Karpas-422 (cell line): Measurements from ENCODE around the gene SUPT3H. TPM values are rescaled to one million over a fixed set of nuclear protein-coding genes. Genes with fewer than 3 reads are reported as not detected.
"Not testable (repeated sequence)": the region's sequence is repeated elsewhere in the genome, so short reads cannot be mapped to it uniquely, and the experiment has no call there.

Experiments
- DNase-seq: peaks from one replicate; pipeline ENCODE4 v3.0.0-alpha.2; 2015
- H2AFZ ChIP-seq: fragments of 200-600 bp; sonication (generic); 2 replicates; pipeline ENCODE4 v1.6.1; 2014; ENCODE audit warnings: antibody characterized with exemption, low read length, mixed read lengths
- H3K27ac ChIP-seq: fragments of 200-600 bp; sonication (generic); 2 replicates; pipeline ENCODE4 v1.5.1; 2014; ENCODE audit warnings: mild to moderate bottlenecking, low read length, moderate library complexity
- H3K27me3 ChIP-seq: fragments of 200-600 bp; sonication (generic); 2 replicates; pipeline ENCODE4 v1.6.1; 2014; ENCODE audit warnings: low read length, mixed read lengths
- H3K36me3 ChIP-seq: fragments of 200-600 bp; sonication (generic); 2 replicates; pipeline ENCODE4 v1.6.1; 2014; ENCODE audit warnings: low read length, mixed read lengths; ENCODE audit not compliant: insufficient read depth
- H3K4me1 ChIP-seq: fragments of 200-600 bp; sonication (generic); 2 replicates; pipeline ENCODE4 v1.6.1; 2014; ENCODE audit warnings: mild to moderate bottlenecking, low read length, mixed read lengths
- H3K4me2 ChIP-seq: fragments of 200-600 bp; sonication (generic); 2 replicates; pipeline ENCODE4 v1.6.1; 2014; ENCODE audit warnings: low read length, low read depth, mild to moderate bottlenecking; ENCODE audit not compliant: poor library complexity, severe bottlenecking
- H3K4me3 ChIP-seq: fragments of 200-600 bp; sonication (generic); 2 replicates; pipeline ENCODE4 v1.5.1; 2014; ENCODE audit warnings: mild to moderate bottlenecking, antibody characterized with exemption, low read length, mixed read lengths
- H3K79me2 ChIP-seq: fragments of 200-600 bp; sonication (generic); 2 replicates; pipeline ENCODE4 v1.6.1; 2014; ENCODE audit warnings: mild to moderate bottlenecking, low read length, mixed read lengths
- H3K9ac ChIP-seq: fragments of 200-600 bp; sonication (generic); 2 replicates; pipeline ENCODE4 v1.6.0; 2014; ENCODE audit warnings: low read length
- H3K9me2 ChIP-seq: fragments of 200-600 bp; sonication (generic), shearing (Covaris generic); replicated peaks from 2 replicates; pipeline ENCODE4 v1.6.0; 2014; ENCODE audit warnings: mild to moderate bottlenecking, low read length, moderate library complexity; ENCODE audit not compliant: insufficient read depth
- H3K9me3 ChIP-seq: fragments of 300-700, 200-600 bp; sonication (generic); 2 replicates; pipeline ENCODE4 v1.6.1; 2014; ENCODE audit warnings: low read length, mixed read lengths
- H4K20me1 ChIP-seq: fragments of 200-600 bp; sonication (generic); 2 replicates; pipeline ENCODE4 v1.6.1; 2014; ENCODE audit warnings: mild to moderate bottlenecking, antibody characterized with exemption, low read length, low read depth; ENCODE audit not compliant: insufficient read depth
- total RNA-seq: library from RNA; depleted of rRNA; stranded (reverse); fragments of >200 nt; shearing (Covaris generic); gene quantifications from 2 replicates; pipeline ENCODE4 v1.2.3, GENCODE V29; 2014; ENCODE audit warnings: low replicate concordance

The SUPT3H gene
- total RNA-seq, 1 experiment from 2014 or later: 2.6 TPM

- no peaks in the 10 kb centered on the region for H3K27me3 ChIP-seq
- no peak overlapping the region for H2AFZ ChIP-seq
- H3K36me3 ChIP-seq: no peaks in the 10 kb centered on the region
- H3K9ac ChIP-seq: no peak overlapping the region
- H3K4me3 ChIP-seq: no peak overlapping the region
- H3K79me2 ChIP-seq: no peaks in the 10 kb centered on the region
- no peaks in the 10 kb centered on the region for H3K9me3 ChIP-seq
- H4K20me1 ChIP-seq: no peaks in the 10 kb centered on the region
- H3K4me1 ChIP-seq: no peaks in the 10 kb centered on the region
- H3K4me2 ChIP-seq: no peak overlapping the region
- H3K9me2 ChIP-seq: no peaks in the 10 kb centered on the region
- DNase-seq: no peak
- H3K27ac ChIP-seq: no peak overlapping the region
Measured at GRCh38 chr6:45300736-45301135, 77.0 kb downstream of the SUPT3H start.

- H3K27ac ChIP-seq: no peak overlapping the region
- H3K27me3 ChIP-seq: no peaks in the 10 kb centered on the region
- no peak overlapping the region for H3K9ac ChIP-seq
- no peak for DNase-seq
- H3K4me2 ChIP-seq: no peak overlapping the region
- no peaks in the 10 kb centered on the region for H3K4me1 ChIP-seq
- H2AFZ ChIP-seq: no peak overlapping the region
- no peaks in the 10 kb centered on the region for H3K9me3 ChIP-seq
- no peaks in the 10 kb centered on the region for H3K79me2 ChIP-seq
- no peaks in the 10 kb centered on the region for H3K9me2 ChIP-seq
- H3K36me3 ChIP-seq: no peaks in the 10 kb centered on the region
- H3K4me3 ChIP-seq: no peak overlapping the region
- no peaks in the 10 kb centered on the region for H4K20me1 ChIP-seq
Measured at GRCh38 chr6:45299096-45299581, 78.6 kb downstream of the SUPT3H start.

- H3K4me2 ChIP-seq: no peak overlapping the region
- H3K27ac ChIP-seq: no peak overlapping the region
- H2AFZ ChIP-seq: no peak overlapping the region
- H3K9me2 ChIP-seq: no peaks in the 10 kb centered on the region
- no peaks in the 10 kb centered on the region for H3K9me3 ChIP-seq
- no peak overlapping the region for H3K4me3 ChIP-seq
- H3K36me3 ChIP-seq: no peaks in the 10 kb centered on the region
- no peaks in the 10 kb centered on the region for H3K4me1 ChIP-seq
- no peak overlapping the region for H3K9ac ChIP-seq
- H4K20me1 ChIP-seq: no peaks in the 10 kb centered on the region
- DNase-seq: no peak
- no peaks in the 10 kb centered on the region for H3K27me3 ChIP-seq
- no peaks in the 10 kb centered on the region for H3K79me2 ChIP-seq
Measured at GRCh38 chr6:45297320-45297719, 80.4 kb downstream of the SUPT3H start.

- not testable (repeated sequence) for H3K9ac ChIP-seq, DNase-seq, H3K9me3 ChIP-seq, H3K27me3 ChIP-seq, H4K20me1 ChIP-seq, H3K4me3 ChIP-seq, H3K9me2 ChIP-seq, H3K4me2 ChIP-seq, H2AFZ ChIP-seq, H3K27ac ChIP-seq, H3K79me2 ChIP-seq, H3K36me3 ChIP-seq, H3K4me1 ChIP-seq
Measured at GRCh38 chr6:45294065-45294701, 83.6 kb downstream of the SUPT3H start.

- no peaks in the 10 kb centered on the region for H3K9me3 ChIP-seq
- no peak overlapping the region for H2AFZ ChIP-seq
- H3K9me2 ChIP-seq: no peaks in the 10 kb centered on the region
- H3K27ac ChIP-seq: no peak overlapping the region
- H3K9ac ChIP-seq: no peak overlapping the region
- H3K4me1 ChIP-seq: no peaks in the 10 kb centered on the region
- H3K4me2 ChIP-seq: no peak overlapping the region
- H3K79me2 ChIP-seq: no peaks in the 10 kb centered on the region
- DNase-seq: no peak
- no peaks in the 10 kb centered on the region for H3K27me3 ChIP-seq
- no peaks in the 10 kb centered on the region for H4K20me1 ChIP-seq
- H3K4me3 ChIP-seq: no peak overlapping the region
- no peaks in the 10 kb centered on the region for H3K36me3 ChIP-seq
Measured at GRCh38 chr6:45293306-45293705, 84.4 kb downstream of the SUPT3H start.

GRCh38 chr6:45289751-45290514 is 87.8 kb downstream of the SUPT3H start:
- no peaks in the 10 kb centered on the region for H4K20me1 ChIP-seq
- no peaks in the 10 kb centered on the region for H3K9me2 ChIP-seq
- H3K27ac ChIP-seq: no peak overlapping the region
- no peak for DNase-seq
- no peaks in the 10 kb centered on the region for H3K36me3 ChIP-seq
- H3K4me1 ChIP-seq: no peaks in the 10 kb centered on the region
- no peak overlapping the region for H3K4me3 ChIP-seq
- no peak overlapping the region for H3K9ac ChIP-seq
- no peaks in the 10 kb centered on the region for H3K27me3 ChIP-seq
- H3K79me2 ChIP-seq: no peaks in the 10 kb centered on the region
- no peak overlapping the region for H2AFZ ChIP-seq
- H3K9me3 ChIP-seq: no peaks in the 10 kb centered on the region
- H3K4me2 ChIP-seq: no peak overlapping the region

GRCh38 chr6:45286707-45287106 is 91.0 kb downstream of the SUPT3H start:
- H2AFZ ChIP-seq, H3K9ac ChIP-seq, H3K36me3 ChIP-seq, H3K4me1 ChIP-seq, H3K27me3 ChIP-seq, H3K27ac ChIP-seq, H3K4me3 ChIP-seq, H3K9me2 ChIP-seq, H3K4me2 ChIP-seq, H3K79me2 ChIP-seq, H4K20me1 ChIP-seq, DNase-seq, H3K9me3 ChIP-seq: not testable (repeated sequence)

- H3K36me3 ChIP-seq: no peaks in the 10 kb centered on the region
- no peaks in the 10 kb centered on the region for H3K4me1 ChIP-seq
- H3K27me3 ChIP-seq: no peaks in the 10 kb centered on the region
- no peaks in the 10 kb centered on the region for H3K79me2 ChIP-seq
- no peaks in the 10 kb centered on the region for H4K20me1 ChIP-seq
- no peak overlapping the region for H3K9ac ChIP-seq
- no peak for DNase-seq
- H3K4me3 ChIP-seq: no peak overlapping the region
- H3K9me3 ChIP-seq: no peaks in the 10 kb centered on the region
- H3K4me2 ChIP-seq: no peak overlapping the region
- H2AFZ ChIP-seq: no peak overlapping the region
- H3K27ac ChIP-seq: no peak overlapping the region
- no peaks in the 10 kb centered on the region for H3K9me2 ChIP-seq
Measured at GRCh38 chr6:45278367-45278766, 99.4 kb downstream of the SUPT3H start.
